C4-2B (cell line): ENCODE measurements around the gene SLC25A39.
A peak's percentile ranks its signal among the peaks of the same experiment; 100 is the strongest.
"Not testable (repeated sequence)": the region's sequence is repeated elsewhere in the genome, so short reads cannot be mapped to it uniquely, and the experiment has no call there.

Experiments
- H3K27ac ChIP-seq: fragments of 450-650 bp; 2 replicates; pipeline ENCODE4 v1.5.1; 2017
- CTCF ChIP-seq: fragments of 450-650 bp; conservative IDR thresholded peaks from 2 replicates; pipeline ENCODE4 v1.5.1; 2017; ENCODE audit warnings: mild to moderate bottlenecking
- ZFX ChIP-seq: fragments of 450-650 bp; IDR thresholded peaks from 2 replicates; pipeline ENCODE4 v1.6.1; 2017

SLC25A39 gene

GRCh38 chr17:44350733-44351226 lies 26.2 kb upstream of the SLC25A39 start:
- no peak overlapping the region for H3K27ac ChIP-seq

GRCh38 chr17:44349553-44350070 lies 25.0 kb upstream of the SLC25A39 start:
- no peak for TF ChIP-seq ZFX
- TF ChIP-seq CTCF, result no peak
- H3K27ac ChIP-seq, result no peak overlapping the region

More at GRCh38 chr17:44350733-44351226, 26.2 kb upstream of the SLC25A39 start:
- TF ChIP-seq CTCF (peak; percentile 70), ZFX (no peak)

GRCh38 chr17:44348988-44349364 lies 24.4 kb upstream of the SLC25A39 start:
- TF ChIP-seq ZFX (no peak), CTCF (no peak)
- no peak overlapping the region for H3K27ac ChIP-seq

GRCh38 chr17:44348234-44348987 lies 23.8 kb upstream of the SLC25A39 start:
- H3K27ac ChIP-seq, result no peak overlapping the region
- no peak for TF ChIP-seq CTCF
- TF ChIP-seq ZFX, result no peak

- not testable (repeated sequence) for H3K27ac ChIP-seq
Measured at GRCh38 chr17:44347206-44348055, 22.8 kb upstream of the SLC25A39 start.

GRCh38 chr17:44346064-44346844 lies 21.6 kb upstream of the SLC25A39 start:
- H3K27ac ChIP-seq, result no peak overlapping the region; the same call in 1 of the 2 replicates
- TF ChIP-seq ZFX (no peak), CTCF (no peak)

- H3K27ac ChIP-seq, result peak overlapping the region; percentile 65
- TF ChIP-seq ZFX, result no peak
Measured at GRCh38 chr17:44345454-44346026, 20.9 kb upstream of the SLC25A39 start.
